Stimulated activated CD4-positive, alpha-beta T cell treated with anti-CD3 and anti-CD28 coated beads, Interleukin-4, amount 100 ng/mL, for 24 hours (primary cell): ENCODE results near the gene ATP2B1.
"Not testable (repeated sequence)": the region's sequence is repeated elsewhere in the genome, so short reads cannot be mapped to it uniquely, and the experiment has no call there.

Experiments used
- DNase-seq: peaks from one replicate; pipeline ENCODE4 v3.0.0-alpha.2; 2020

Gene ATP2B1

GRCh38 chr12:89708565-89709156 is at the start of gene ATP2B1:
Gene ATP2B1, minus strand, starts transcription at chr12:89708838. Its CDS starts 52,952 bp downstream, at chr12:89655886.
- peak; percentile 79 for DNase-seq

- DNase-seq = not testable (repeated sequence)
Observed at GRCh38 chr12:89757987-89758386, 49.3 kb upstream of the ATP2B1 start.

- peak; percentile 55 for DNase-seq
Observed at GRCh38 chr12:89756585-89757398, 48.2 kb upstream of the ATP2B1 start.

- no peak for DNase-seq
Observed at GRCh38 chr12:89756194-89756584, 47.6 kb upstream of the ATP2B1 start.

GRCh38 chr12:89753997-89754396 is 45.4 kb upstream of the ATP2B1 start:
- no peak for DNase-seq

GRCh38 chr12:89752341-89752740 is 43.7 kb upstream of the ATP2B1 start:
- no peak for DNase-seq

- DNase-seq = no peak
Observed at GRCh38 chr12:89750389-89751351, 42.0 kb upstream of the ATP2B1 start.

- no peak for DNase-seq
Observed at GRCh38 chr12:89748791-89749190, 40.2 kb upstream of the ATP2B1 start.

GRCh38 chr12:89745286-89745685 is 36.6 kb upstream of the ATP2B1 start:
- no peak for DNase-seq

- DNase-seq = no peak
Observed at GRCh38 chr12:89742337-89743022, 33.8 kb upstream of the ATP2B1 start.

- no peak for DNase-seq
Observed at GRCh38 chr12:89740943-89741342, 32.3 kb upstream of the ATP2B1 start.

GRCh38 chr12:89736995-89737394 is 28.4 kb upstream of the ATP2B1 start:
- DNase-seq = no peak

- DNase-seq = no peak
Observed at GRCh38 chr12:89733579-89734201, 25.1 kb upstream of the ATP2B1 start.

GRCh38 chr12:89732522-89732921 is 23.9 kb upstream of the ATP2B1 start:
- DNase-seq = no peak

- no peak for DNase-seq
Observed at GRCh38 chr12:89731614-89732013, 23.0 kb upstream of the ATP2B1 start.

- no peak for DNase-seq
Observed at GRCh38 chr12:89731089-89731488, 22.5 kb upstream of the ATP2B1 start.

- DNase-seq = no peak
Observed at GRCh38 chr12:89729946-89730459, 21.4 kb upstream of the ATP2B1 start.

GRCh38 chr12:89723276-89723675 is 14.6 kb upstream of the ATP2B1 start:
- DNase-seq = no peak

- no peak for DNase-seq
Observed at GRCh38 chr12:89721291-89721987, 12.8 kb upstream of the ATP2B1 start.

- no peak for DNase-seq
Observed at GRCh38 chr12:89717759-89718523, 9.3 kb upstream of the ATP2B1 start.

GRCh38 chr12:89712706-89713105 is 4.1 kb upstream of the ATP2B1 start:
- no peak for DNase-seq
